Activated CD4-positive, alpha-beta T cell treated with anti-CD3 and anti-CD28 coated beads for 24 hours (primary cell): ENCODE data around the gene MTA1.

Source experiments
- DNase-seq, 2 donors: peaks; one replicate each; pipeline ENCODE4 v3.0.0-alpha.2; 2020; ENCODE audit warnings: low read depth in 2 of 2

MTA1 gene

GRCh38 chr14:105386581-105387529 is 32.8 kb upstream of the MTA1 start:
- DNase-seq: no peak

- no peak for DNase-seq
Observed at GRCh38 chr14:105387530-105387922, 32.1 kb upstream of the MTA1 start.

- no peak for DNase-seq
Observed at GRCh38 chr14:105388110-105388951, 31.3 kb upstream of the MTA1 start.

GRCh38 chr14:105388976-105389375 is 30.7 kb upstream of the MTA1 start:
- DNase-seq: no peak

- DNase-seq: no peak
Observed at GRCh38 chr14:105389534-105389933, 30.1 kb upstream of the MTA1 start.

GRCh38 chr14:105389976-105390848 is 29.4 kb upstream of the MTA1 start:
- no peak for DNase-seq

- no peak for DNase-seq
Observed at GRCh38 chr14:105390849-105391500, 28.7 kb upstream of the MTA1 start.

- no peak for DNase-seq
Observed at GRCh38 chr14:105391541-105391940, 28.1 kb upstream of the MTA1 start.

GRCh38 chr14:105392131-105393090 is 27.2 kb upstream of the MTA1 start:
- no peak for DNase-seq

GRCh38 chr14:105393151-105393550 is 26.5 kb upstream of the MTA1 start:
- no peak for DNase-seq

- DNase-seq: no peak
Observed at GRCh38 chr14:105394714-105395537, 24.7 kb upstream of the MTA1 start.

GRCh38 chr14:105395538-105395854 is 24.1 kb upstream of the MTA1 start:
- DNase-seq: no peak

- DNase-seq: no peak
Observed at GRCh38 chr14:105397350-105397931, 22.2 kb upstream of the MTA1 start.

- peak; percentile 92 to 94 for DNase-seq
Observed at GRCh38 chr14:105398044-105398725, 21.4 kb upstream of the MTA1 start, which contains the start of gene TEX22. Gene TEX22 (plus strand): TSS chr14:105398538. CDS start chr14:105399341, 803 bp downstream.

- DNase-seq: no peak
Observed at GRCh38 chr14:105398726-105399465, 20.7 kb upstream of the MTA1 start.

GRCh38 chr14:105399466-105399775 is 20.2 kb upstream of the MTA1 start:
- DNase-seq: no peak

GRCh38 chr14:105400016-105400415 is 19.6 kb upstream of the MTA1 start:
- no peak for DNase-seq

GRCh38 chr14:105401699-105402098 is 17.9 kb upstream of the MTA1 start:
- DNase-seq: no peak
